ENCODE data around the gene KLHL42.

KLHL42 gene

DNA sequence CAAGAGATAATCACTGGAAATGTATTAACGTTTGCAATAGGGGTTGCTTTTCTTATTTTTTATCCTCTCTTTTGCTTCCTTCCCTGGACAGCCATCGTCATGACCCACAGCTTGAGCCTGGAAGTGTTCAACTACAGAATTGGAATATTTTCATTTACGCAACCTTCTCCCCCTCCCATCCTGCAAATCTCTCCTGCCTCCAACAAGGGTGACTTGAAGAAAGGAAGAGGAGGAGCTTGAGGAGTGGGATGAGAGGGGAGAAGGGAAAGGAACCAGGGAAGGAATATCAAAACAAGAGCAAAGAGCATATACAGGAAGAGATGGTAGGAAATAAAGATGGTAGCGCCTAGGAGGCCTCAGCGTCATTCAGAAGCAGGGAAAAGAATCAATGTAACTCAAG, 1.6 kb downstream of the KLHL42 start:
- DNase-seq, result no peak

DNA sequence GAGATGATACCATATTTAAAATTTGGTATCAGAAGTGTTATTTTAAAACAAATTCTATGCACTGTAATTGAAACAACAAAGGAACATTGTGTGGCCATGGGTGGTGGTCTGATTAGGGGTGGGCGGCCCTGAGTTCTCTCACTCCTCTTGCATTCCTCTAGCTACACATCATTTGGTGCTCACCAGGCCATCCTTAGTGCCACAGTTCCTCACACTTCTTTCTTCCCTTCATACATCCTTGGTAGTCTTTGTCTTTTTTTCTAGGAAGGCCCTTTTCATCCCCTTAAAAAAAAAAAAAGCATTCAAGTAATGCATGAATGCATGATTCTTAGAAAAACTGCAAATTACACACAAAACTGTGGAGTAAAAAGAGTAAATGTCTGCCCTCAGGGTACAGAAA, 2.4 kb downstream of the KLHL42 start:
- no peak for DNase-seq

DNA sequence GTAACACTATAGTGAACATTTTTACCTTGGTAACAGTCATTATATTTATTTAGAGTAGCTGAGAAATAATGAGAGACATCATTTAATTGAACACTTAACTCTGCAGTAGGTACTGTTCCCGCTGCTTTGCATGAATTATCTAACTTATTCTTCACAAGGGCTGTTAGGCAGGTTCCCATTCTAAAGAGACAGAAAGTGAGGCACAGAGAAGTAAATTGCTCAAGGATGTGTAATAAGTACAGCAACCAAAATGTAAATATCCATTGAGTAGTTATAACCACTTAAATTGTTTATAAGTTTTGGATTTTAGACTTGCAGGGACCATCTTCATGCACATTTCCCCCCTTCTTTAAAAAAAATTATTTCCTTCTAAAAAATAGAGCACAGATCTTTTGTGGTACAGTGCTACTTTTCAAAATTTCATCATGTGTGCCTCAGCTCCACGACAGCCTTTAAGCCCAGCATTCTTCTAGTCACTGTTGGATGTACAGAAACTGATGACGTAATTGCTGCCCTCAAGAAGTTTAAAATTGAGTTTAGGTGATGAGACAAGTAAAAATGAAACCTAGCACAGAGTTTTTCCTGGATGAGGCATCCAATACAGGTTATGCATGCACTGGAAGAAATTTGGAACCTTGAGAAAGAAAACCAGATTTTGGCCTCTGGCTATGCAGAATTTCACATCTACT, 6.0 kb downstream of the KLHL42 start:
- DNase-seq, result no peak

DNA sequence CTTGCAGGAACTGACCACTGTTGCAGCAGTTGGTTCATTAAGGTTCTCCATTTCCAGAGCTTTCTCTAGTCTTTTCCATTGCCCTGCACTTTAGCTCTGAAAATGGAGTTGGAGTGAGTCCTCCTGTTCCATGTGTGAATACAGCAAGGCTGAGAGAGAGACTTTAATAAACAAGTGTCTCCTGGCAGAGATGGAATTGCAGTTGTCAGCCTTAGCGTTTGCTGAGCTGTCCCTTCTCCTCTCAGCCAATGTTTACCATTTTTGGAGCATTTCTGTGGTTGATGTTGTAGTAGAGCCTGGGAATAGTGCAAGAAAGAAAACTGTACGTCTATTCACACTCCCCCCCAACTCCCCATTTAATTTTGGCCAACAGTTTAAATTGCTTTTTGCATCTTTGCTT, 7.5 kb downstream of the KLHL42 start:
- DNase-seq, result no peak

DNA sequence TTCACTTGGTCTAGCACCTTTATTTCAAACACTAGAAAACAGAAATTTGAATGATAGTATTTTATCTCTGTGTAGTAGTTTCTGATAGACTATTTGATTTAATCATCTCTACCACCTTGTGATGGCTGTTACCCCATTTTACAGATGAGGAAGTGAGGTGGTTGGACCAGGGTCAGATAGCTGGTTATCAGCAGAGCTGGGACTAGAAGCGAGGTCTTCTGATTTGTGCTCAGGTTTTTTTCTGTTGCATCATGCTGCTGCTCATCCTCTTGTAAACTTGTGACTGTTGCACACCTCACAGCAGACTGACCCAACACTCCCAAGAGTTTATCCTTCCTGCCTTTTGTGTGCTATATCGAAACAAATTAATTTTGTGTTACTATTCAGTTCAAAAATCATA, 10.1 kb downstream of the KLHL42 start:
- peak; percentile 79 for DNase-seq

DNA sequence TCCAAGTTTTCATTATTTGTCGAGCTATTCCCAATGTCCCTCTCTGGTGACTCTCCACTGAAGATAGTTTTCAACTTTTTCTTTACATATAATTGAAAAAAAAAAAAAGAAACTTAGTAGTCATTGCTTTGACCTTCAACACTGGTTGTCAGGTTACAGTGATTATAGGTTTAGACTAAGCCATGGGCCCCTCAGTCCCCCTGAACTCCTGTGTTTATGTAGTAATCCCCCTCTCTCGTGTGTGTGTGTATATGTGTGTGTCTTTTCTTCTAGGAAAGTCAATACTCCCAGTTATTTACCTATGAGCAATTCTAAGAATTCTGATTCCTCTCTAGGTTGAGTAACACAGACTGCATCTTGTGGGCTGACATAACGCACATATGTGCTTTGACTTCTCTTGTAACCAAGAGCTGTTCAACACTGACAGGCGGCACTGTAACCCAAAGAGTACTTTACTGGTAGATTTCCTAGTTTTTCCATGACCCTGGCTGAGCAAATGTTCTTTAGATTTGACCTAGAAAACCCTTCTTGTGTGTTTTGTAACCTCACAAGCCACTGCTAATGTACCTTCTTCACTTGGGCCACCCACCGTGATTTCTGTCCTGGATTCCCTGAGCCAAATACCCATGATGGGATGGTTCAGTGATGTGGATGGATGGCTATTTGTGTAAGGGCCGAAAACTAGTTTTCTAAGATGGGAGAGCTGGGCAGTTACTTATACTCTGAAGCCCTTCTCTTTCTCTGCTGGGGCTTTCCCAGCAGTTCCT, 15.0 kb downstream of the KLHL42 start:
- DNase-seq, result no peak

DNA sequence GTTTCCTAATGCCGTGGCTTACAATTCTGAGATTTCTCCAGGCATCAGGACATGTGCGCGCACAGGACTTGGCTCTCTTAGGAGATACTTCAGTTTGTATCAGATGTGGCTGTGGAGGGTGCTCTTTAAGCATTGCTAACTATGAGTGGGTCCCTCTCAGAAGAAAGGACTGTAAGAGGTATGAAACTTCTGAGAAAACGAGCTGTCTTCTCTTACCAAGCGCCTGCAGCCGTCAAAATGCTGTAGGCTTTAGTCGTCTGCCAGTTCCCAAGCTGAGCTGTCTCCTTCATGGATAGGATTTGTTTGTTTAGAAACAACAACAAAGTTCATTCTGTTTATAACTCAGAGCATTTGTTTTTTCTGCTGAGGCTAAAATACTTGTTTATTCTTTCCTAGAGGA, 16.1 kb downstream of the KLHL42 start:
- no peak for DNase-seq

DNA sequence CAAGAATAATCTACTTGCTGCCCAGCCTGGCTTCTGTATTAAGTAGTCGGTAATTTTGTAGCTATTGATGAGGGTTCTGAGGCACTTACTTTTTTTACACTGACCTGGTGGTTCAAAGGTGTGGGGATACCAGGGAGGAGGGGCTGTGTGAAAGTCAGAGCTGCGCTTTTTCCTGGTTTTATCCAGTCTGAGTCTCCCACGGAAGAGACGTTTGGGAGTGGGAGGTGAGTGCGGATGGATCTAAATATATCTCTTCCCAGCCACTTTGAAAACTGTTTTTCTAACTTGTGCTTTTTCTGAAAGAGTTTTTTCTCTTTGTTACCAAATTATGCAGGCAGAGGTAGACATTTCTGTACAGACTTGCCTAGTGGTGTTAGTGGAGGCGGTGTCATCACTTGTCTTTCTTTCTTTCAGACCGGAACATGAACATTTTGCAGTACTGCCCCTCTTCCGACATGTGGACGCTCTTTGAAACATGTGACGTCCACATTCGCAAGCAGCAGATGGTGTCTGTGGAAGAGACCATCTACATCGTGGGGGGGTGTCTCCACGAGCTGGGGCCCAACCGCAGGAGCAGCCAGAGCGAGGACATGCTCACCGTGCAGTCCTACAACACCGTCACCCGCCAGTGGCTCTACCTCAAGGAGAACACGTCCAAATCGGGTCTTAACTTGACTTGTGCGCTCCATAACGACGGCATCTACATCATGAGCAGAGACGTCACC, 17.4 kb downstream of the KLHL42 start:
- DNase-seq, result no peak

DNA sequence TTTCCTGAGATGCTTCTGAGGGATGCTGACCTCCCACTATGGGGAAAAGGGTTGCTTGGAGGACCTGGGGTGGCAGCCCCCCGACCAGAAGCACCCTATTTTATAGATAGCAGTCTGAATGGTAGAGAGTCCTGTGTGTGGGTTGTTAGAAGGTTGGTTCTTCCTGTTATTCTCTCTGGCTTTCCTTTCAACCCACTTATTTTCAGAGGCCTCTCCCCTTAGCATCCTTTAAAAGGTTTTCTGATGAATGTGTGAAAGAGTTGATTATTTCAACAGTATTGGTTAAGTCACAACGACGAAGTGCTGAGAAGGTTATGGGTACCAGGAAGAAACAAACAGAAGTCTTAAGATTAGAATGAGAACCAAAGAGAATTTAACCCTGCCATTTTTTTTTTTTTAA, 20.8 kb downstream of the KLHL42 start:
- DNase-seq, result no peak

DNA sequence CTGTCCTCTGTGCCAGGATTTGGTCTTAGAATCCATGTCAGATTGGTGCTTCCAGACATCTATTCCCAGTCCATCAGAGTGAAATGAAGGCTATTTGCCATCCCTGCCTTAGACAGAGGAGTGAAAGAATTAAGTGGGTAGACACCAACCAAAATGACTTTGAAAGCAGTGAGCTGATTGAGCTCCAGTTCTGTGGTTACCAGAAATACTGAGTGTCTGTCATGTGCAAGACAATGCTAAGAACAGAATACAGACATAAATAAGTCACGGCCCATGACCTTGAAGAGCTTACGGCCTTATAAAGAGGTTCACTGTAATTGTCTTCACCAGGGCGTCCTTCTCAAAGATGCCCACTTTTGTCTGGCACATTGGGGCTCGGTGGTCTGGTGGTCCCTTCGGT, 21.6 kb downstream of the KLHL42 start:
- no peak for DNase-seq

DNA sequence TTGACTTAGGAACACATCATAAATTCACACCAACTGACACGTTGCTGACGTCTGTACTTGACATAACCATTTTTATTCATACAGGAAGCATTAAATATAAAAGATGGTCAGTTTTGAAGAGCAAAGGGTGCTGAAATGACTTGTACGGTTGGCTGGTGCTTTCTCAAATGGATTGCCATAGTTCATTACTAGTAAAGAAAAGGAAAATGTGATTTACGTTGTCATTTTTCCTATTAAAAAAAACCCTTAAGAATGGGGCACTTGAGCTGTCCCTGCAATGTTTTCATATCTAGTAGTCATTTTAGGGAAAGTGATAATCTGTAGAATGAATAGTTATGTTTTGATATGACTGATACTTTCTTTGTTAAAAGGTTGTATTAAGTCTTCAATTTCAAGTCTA, 22.5 kb downstream of the KLHL42 start:
- DNase-seq, result no peak

DNA sequence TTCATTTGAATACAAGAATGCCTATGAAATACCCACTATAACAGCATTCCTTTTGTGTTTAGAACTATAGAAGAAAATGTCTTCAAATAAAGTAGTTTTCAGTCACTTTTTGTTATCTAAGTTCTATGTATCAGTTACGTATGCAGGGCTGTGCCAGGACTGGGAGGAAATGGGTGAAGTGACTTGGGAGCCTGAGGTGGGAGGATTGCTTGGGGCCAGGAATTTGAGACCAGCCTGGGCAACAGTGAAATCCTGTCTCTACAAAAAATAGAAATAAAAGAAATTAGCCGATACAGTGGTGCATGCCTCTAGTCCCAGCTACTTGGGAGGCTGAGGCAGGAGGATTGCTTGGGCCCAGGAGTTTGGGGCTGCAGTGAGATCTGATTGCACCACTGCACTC, 22.9 kb downstream of the KLHL42 start:
- no peak for DNase-seq

DNA sequence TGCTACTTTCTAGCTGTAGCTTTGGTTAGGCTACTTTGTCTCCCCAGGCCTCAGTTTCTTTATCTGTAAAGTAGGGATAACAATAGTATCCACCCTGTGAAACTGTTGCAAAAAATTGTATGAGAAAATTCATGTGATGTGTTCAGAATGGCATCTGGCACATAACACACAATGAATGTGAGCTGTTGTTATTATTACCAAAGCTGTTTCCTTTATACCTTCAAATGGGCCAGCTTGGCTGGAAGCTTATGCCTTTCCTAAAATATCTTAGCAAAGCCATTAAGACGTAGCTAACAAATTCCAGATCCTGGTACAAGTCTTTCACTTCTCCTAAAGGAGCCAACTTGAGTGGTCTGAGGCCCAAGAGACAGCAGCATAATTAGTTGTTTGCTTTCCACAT, 25.2 kb downstream of the KLHL42 start:
- no peak for DNase-seq

DNA sequence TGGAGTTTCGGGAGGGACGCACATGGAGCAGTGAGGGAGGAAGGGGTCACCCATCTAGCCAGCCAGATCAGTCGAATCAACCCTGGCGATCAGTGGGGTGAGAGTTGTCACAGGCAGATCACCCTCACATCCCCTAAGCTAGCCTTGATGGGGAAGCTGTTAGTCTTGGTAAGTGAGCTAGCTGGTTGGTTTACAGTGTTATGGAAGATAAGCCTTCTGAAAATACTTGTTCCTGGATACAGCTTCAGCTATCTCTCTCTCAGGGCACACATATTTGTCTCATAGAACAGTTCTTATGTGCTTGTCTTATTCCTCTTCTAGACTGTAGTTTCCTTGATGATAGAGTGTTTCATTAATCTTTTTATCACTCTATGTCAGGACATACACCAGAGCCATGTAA, 26.2 kb downstream of the KLHL42 start:
- DNase-seq, result no peak

DNA sequence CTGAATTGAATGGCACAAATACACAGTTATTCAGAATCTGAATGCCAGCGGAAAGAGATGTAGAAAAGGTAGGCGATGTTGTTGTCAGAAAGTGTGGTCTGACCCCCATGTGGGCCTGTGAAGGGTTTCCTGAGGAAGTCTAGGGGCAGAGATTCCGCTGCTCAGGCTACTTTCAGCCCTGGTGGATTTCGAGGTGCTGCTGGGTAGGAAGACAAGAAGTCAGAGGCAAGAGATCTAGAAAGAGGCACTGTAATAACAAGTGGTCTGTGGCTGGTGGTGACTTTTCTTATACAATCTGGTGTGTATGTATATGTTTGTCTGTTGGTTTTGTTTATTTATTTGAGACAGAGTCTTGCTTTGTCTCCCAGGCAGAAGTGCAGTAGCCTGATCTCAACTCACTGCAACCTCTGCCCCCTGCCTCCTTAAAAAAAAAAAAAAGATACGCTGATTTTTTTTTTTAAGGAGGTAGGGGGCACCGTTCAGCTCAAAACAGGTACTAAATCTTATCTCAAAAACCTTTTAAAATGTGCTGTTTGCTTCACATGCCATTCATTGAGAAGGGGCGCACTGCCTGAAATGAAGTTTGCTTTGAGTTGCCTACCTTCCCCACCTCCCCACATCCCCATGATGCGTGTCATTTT, 27.1 kb downstream of the KLHL42 start:
- DNase-seq, result peak; percentile 15

DNA sequence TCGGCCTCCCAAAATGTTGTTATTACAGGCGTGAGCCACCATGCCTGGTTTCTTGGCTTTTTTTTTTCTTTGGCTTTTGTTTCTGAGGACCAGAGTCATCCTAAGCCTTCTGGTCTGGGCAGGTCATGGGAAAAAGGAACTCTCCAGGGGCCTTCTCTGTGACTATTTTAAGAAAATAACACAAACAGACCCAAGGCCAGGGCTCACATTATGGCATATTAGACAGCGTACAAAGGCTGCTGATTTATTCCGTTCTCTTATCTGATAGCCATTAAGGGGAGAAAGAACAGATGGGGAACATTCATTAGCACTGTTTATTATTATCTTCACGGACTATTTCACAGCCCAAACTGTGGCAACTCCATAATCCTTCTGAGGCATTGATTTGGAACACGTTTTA, 28.8 kb downstream of the KLHL42 start:
- DNase-seq, result no peak

DNA sequence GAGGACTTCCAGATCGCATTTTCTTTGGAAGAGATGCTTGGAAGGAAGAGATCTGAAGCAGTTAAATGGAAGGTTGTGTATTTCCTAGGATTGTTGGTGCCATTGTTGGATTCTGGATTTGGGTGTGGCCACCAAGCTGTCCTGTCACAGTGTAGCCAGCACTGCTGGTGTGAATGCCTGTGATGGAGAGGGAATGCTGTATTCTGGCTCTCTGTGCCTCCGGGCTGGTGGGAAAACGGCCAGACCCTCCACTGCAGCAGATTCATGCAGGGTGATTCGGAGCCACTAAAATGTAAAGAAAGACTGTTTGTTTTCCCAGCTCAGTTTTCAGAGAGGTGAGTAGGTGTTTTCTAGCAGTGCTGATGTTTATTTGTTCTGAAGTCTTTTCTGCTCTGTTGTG, 30.7 kb downstream of the KLHL42 start:
- DNase-seq, result no peak

DNA sequence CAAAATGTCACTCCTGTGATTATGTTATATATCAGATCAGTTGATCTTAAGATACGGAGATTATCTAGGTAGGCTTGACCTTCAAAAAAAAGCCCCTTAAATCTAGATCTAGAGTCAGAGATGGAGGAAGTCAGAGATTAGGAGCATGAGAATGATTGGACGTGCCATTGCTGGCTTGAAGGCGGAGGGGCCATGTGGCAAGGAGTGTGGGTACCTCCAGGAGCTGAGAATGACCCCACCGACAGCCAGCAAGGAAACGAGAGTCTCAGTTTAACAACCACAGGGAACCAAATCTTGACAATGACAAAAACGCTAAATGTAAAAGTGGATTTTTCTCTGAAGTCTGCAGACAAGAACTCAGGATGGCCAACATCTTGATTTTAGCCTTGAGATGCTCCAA, 32.5 kb downstream of the KLHL42 start:
- no peak for DNase-seq

DNA sequence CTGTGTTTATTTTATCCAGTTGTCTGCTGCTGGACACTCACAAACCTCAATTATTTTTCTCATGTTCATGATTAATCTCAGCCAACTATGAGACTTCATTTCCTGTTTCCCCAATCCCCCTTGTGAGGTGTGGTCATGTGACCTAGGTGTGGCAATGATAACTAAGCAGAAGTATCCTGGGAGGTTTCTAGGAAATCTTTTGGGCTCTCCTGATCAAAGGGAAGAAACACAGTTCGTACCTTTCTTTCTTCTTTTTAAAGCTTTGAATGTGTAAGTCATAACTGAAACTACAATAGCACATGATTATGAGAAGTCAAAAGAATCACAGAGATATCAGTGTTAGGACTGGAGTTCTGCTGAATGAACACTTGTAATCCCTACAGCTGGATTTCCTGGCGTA, 34.4 kb downstream of the KLHL42 start:
- DNase-seq, result peak; percentile 14

DNA sequence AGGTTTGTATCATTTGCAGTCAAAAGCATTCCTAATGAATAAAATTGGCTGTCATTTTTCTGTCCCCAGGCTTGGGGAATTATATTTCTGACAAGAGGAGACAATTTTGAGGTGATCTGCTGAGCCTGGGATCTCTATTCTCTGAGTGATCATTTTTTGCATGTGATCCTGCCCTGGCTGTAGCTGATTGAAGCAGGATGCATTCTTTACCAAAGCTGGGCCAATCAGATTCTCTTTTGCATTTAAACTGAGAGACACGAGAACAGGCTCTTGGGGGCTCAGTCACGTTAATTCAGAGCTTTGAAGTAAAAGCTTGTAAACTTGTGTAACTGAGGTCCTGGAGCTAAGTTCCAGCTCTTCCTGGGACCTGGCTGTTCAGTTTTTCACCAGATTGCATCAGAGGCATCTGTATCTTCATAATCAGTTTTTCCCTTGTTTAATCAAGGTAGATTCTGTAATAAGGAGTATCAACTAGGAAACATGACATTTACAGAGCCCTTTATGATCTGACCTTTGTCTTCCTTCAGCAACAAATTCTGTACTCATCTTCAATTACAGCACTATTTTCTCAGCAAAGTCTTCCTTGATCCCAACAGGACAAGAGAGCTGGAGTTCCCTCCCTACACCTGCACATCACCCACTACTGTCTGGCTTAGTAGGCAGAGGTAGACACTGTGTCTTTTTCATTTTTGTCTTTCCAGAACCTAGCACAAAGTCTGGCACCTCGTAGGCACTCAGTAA, 35.0 kb downstream of the KLHL42 start:
- DNase-seq, result peak; percentile 20

DNA sequence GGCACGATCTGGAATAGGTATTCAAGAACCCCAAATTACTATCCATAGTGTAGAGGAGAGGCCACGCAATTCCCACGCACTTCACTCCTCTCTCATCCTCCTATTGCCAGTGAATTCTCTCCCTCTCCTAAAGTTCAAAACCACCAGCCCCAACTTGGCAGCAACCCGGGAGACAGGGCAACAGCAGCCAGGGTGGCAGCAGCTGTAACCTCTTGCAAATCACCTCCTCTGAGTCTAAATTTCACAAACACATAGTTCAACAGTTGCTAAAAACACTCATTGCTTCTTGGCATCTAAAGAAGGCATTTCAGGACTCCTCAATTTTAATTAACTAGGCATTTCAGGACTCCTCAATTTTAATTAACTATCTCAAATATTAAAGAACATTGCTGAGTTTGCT, 37.7 kb downstream of the KLHL42 start:
- DNase-seq, result no peak

DNA sequence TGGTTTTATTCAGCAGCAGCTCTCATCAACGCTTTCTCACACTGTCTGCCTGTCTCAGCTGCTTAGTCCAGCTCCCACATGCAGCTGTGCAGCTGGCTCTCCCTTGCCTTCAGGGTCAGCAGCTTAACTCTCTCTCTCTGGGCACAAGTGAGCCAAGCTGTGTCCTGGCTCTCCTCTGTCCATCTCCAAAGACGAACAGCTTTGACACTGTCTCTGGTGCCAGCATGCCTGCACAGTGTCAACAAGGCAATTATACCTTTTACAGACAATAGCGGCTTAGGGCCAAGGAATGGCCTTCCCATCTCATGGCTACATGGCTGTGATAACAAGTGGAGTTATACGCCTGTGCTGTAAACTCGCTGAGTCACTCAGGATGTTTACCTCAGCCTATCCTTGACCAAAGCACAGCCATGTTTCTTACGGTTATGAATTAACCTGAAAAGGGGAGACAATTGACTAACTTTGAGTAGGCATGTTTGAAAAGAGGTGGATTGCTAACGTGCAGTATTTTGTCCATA, 38.4 kb downstream of the KLHL42 start:
- DNase-seq, result no peak

DNA sequence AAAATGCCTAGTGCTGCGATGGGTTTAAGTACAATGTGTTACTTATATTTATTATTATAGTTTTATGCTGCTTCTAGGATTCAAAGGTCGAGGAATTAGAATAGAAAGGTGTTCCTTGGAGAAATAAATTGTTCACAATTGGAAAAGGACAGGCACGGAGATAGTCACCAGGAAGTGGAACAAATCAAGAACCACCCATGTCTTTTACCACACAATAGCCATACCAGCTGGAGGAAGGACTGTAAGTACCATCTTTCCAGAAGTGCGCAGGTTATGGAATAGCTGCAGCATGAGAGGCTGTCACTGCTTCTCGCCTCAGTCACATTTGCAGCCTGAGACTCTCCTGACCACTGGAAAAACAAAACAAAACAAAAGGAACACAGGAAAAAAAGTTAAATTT, 40.5 kb downstream of the KLHL42 start:
- DNase-seq, result no peak
